ENCODE results near the gene PBX3. TPM values are rescaled to one million over a fixed set of nuclear protein-coding genes. Genes with fewer than 3 reads are reported as not detected.

PBX3 gene
- total and polyA plus RNA-seq, 2 of the 13 experiments (the other 11 are each of a cell fraction or from before 2014, with no cell fraction given), result 6.0 to 11.2 TPM

DNA sequence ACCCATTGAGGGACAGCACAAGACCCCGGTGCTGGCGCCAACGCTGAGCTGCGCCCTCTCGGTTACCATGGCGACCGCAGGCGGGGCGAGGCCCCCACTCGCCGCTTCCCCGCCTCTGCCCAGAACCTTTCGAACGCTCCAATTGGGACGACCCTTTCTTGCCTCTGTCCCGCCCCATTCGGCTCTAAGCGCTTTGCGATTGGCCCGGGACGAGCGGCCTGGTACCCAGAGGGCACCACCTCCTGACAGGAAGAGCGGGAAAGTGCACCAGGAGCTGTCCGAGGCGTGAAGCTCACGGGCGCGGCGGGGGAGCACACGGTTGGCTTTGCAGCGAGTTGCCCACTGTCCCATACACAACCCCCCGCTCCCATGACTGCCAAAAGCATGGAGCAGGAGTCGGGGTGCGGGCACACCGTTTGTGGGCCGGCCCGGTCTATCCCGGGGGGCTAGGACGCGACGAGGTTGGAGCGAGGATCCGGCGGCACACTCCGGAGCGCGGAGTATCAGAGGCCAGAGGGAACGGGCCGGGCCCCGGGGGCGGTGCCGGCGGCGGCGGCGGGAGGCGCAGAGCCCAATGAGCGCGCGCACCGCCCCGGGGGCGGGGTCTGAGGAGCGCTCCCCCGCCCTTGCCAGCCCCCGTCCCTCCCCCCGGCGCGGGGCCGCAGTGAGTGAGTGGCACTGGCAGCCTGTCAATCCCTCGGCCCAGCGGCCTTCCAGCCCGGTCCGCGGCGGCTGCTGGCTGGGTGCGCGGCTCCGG, 978 bp upstream of the PBX3 start (continued):
- TF ChIP-seq ZGPAT (CRISPR knock-in tag; IDR thresholded peaks at IDR 0.05) (peak; percentile 92), ZNF703 (CRISPR knock-in tag; IDR thresholded peaks at IDR 0.05; ENCODE audit: borderline replicate concordance) (peak; percentile 73), MAFG (CRISPR knock-in tag; IDR thresholded peaks at IDR 0.05) (no peak), JUN (CRISPR knock-in tag; IDR thresholded peaks at IDR 0.05) (peak; percentile 78; the same call in 1 of the 2 replicates), ZNF292 (CRISPR knock-in tag; IDR thresholded peaks at IDR 0.05; ENCODE audit: borderline replicate concordance, low read depth) (no peak), ZKSCAN5 (CRISPR knock-in tag; IDR thresholded peaks at IDR 0.05) (no peak), ZNF878 (CRISPR knock-in tag; IDR thresholded peaks at IDR 0.05) (peak; percentile 99), ZSCAN20 (CRISPR knock-in tag; IDR thresholded peaks at IDR 0.05; ENCODE audit: borderline replicate concordance) (peak; percentile 93; the same call in 1 of the 2 replicates), ZNF672 (CRISPR knock-in tag; IDR thresholded peaks at IDR 0.05) (peak; percentile 74; the same call in 1 of the 2 replicates), ETV6 (CRISPR knock-in tag; conservative IDR thresholded peaks at IDR 0.05) (peak; percentile 78; the same call in 1 of the 2 replicates), FOSL2 (CRISPR knock-in tag; IDR thresholded peaks at IDR 0.05) (peak; percentile 53), TARDBP (CRISPR knock-in tag; IDR thresholded peaks at IDR 0.05) (peak; percentile 40; the same call in 1 of the 2 replicates), THYN1 (CRISPR knock-in tag; IDR thresholded peaks at IDR 0.05; ENCODE audit: borderline replicate concordance, low read depth) (no peak), TBX2 (CRISPR knock-in tag; IDR thresholded peaks at IDR 0.05; ENCODE audit: borderline replicate concordance) (peak; percentile 96)
- TF ChIP-seq, protein P1, sequence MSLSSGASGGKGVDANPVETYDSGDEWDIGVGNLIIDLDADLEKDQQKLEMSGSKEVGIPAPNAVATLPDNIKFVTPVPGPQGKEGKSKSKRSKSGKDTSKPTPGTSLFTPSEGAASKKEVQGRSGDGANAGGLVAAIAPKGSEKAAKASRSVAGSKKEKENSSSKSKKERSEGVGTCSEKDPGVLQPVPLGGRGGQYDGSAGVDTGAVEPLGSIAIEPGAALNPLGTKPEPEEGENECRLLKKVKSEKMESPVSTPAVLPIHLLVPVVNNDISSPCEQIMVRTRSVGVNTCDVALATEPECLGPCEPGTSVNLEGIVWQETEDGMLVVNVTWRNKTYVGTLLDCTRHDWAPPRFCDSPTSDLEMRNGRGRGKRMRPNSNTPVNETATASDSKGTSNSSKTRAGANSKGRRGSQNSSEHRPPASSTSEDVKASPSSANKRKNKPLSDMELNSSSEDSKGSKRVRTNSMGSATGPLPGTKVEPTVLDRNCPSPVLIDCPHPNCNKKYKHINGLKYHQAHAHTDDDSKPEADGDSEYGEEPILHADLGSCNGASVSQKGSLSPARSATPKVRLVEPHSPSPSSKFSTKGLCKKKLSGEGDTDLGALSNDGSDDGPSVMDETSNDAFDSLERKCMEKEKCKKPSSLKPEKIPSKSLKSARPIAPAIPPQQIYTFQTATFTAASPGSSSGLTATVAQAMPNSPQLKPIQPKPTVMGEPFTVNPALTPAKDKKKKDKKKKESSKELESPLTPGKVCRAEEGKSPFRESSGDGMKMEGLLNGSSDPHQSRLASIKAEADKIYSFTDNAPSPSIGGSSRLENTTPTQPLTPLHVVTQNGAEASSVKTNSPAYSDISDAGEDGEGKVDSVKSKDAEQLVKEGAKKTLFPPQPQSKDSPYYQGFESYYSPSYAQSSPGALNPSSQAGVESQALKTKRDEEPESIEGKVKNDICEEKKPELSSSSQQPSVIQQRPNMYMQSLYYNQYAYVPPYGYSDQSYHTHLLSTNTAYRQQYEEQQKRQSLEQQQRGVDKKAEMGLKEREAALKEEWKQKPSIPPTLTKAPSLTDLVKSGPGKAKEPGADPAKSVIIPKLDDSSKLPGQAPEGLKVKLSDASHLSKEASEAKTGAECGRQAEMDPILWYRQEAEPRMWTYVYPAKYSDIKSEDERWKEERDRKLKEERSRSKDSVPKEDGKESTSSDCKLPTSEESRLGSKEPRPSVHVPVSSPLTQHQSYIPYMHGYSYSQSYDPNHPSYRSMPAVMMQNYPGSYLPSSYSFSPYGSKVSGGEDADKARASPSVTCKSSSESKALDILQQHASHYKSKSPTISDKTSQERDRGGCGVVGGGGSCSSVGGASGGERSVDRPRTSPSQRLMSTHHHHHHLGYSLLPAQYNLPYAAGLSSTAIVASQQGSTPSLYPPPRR (CRISPR knock-in tag; IDR thresholded peaks at IDR 0.05; ENCODE audit: borderline replicate concordance), result peak; percentile 76
- TF ChIP-seq, protein P2, sequence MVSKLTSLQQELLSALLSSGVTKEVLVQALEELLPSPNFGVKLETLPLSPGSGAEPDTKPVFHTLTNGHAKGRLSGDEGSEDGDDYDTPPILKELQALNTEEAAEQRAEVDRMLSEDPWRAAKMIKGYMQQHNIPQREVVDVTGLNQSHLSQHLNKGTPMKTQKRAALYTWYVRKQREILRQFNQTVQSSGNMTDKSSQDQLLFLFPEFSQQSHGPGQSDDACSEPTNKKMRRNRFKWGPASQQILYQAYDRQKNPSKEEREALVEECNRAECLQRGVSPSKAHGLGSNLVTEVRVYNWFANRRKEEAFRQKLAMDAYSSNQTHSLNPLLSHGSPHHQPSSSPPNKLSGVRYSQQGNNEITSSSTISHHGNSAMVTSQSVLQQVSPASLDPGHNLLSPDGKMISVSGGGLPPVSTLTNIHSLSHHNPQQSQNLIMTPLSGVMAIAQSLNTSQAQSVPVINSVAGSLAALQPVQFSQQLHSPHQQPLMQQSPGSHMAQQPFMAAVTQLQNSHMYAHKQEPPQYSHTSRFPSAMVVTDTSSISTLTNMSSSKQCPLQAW (CRISPR knock-in tag; IDR thresholded peaks at IDR 0.05), result peak; percentile 75; the same call in 1 of the 2 replicates
- TF ChIP-seq, protein P3, sequence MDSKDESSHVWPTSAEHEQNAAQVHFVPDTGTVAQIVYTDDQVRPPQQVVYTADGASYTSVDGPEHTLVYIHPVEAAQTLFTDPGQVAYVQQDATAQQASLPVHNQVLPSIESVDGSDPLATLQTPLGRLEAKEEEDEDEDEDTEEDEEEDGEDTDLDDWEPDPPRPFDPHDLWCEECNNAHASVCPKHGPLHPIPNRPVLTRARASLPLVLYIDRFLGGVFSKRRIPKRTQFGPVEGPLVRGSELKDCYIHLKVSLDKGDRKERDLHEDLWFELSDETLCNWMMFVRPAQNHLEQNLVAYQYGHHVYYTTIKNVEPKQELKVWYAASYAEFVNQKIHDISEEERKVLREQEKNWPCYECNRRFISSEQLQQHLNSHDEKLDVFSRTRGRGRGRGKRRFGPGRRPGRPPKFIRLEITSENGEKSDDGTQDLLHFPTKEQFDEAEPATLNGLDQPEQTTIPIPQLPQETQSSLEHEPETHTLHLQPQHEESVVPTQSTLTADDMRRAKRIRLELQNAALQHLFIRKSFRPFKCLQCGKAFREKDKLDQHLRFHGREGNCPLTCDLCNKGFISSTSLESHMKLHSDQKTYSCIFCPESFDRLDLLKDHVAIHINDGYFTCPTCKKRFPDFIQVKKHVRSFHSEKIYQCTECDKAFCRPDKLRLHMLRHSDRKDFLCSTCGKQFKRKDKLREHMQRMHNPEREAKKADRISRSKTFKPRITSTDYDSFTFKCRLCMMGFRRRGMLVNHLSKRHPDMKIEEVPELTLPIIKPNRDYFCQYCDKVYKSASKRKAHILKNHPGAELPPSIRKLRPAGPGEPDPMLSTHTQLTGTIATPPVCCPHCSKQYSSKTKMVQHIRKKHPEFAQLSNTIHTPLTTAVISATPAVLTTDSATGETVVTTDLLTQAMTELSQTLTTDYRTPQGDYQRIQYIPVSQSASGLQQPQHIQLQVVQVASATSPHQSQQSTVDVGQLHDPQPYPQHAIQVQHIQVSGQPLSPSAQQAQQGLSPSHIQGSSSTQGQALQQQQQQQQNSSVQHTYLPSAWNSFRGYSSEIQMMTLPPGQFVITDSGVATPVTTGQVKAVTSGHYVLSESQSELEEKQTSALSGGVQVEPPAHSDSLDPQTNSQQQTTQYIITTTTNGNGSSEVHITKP (CRISPR knock-in tag; IDR thresholded peaks at IDR 0.05; ENCODE audit: low read depth), result no peak

Measured in HepG2 (cell line).